Spinal cord (tissue), 10 donors: ENCODE results near the gene MBD4. TPM values are rescaled to one million over a fixed set of nuclear protein-coding genes. Genes with fewer than 3 reads are reported as not detected.
A peak's percentile ranks its signal among the peaks of the same experiment; 100 is the strongest.

Experiments used
- DNase-seq, 6 donors: peaks; one replicate each; pipeline versions ENCODE4 v3.0.0 to v3.0.0-alpha.2; 2013 to 2015; ENCODE audit warnings: low spot score in 6 of 6, low read depth in 4 of 6
- H3K27ac ChIP-seq: one replicate; pipeline ENCODE4 v1.5.1; 2013; ENCODE audit warnings: low read depth, low read length, control low read depth
- H3K27me3 ChIP-seq: one replicate; pipeline ENCODE4 v1.6.1; 2013; ENCODE audit warnings: low read length; ENCODE audit not compliant: control insufficient read depth, insufficient read depth
- H3K36me3 ChIP-seq: one replicate; pipeline ENCODE4 v1.6.1; 2013; ENCODE audit warnings: low read length; ENCODE audit not compliant: control insufficient read depth, insufficient read depth
- H3K4me1 ChIP-seq: one replicate; pipeline ENCODE4 v1.6.1; 2013; ENCODE audit warnings: low read length; ENCODE audit not compliant: control insufficient read depth, insufficient read depth
- H3K4me3 ChIP-seq: one replicate; pipeline ENCODE4 v1.5.1; 2013; ENCODE audit warnings: low read depth, low read length, control low read depth
- H3K9me3 ChIP-seq: one replicate; pipeline ENCODE4 v1.6.1; 2013; ENCODE audit warnings: low read length; ENCODE audit not compliant: control insufficient read depth, insufficient read depth
- WGBS: methylation state at CpG from one replicate; pipeline ENCODE4 v1.1.5; 2013; ENCODE audit warnings: missing lambda C conversion rate; ENCODE audit not compliant: insufficient coverage; 5-methylcytosine and 5-hydroxymethylcytosine counted together
- polyA plus RNA-seq, 2 donors: library from polyadenylated mRNA; unstranded; fragments of 120-200 nt; gene quantifications; one replicate each; pipeline ENCODE4 v1.2.1, GENCODE V29; 2013; ENCODE audit not compliant: insufficient read length in 2 of 2
- small RNA-seq: library from RNA; depleted of rRNA; stranded (forward); fragments of <200 nt; gene quantifications from one replicate; pipeline ENCODE3, GENCODE V24; 2014; ENCODE audit warnings: low replicate concordance
- total RNA-seq, 2 donors: library from RNA; depleted of rRNA in 1 of 2; stranded (reverse); fragments of 120-200 nt in 1 of 2; fragments of >200 nt in 1 of 2; gene quantifications; one replicate each; pipeline versions ENCODE4 v1.2.3 to v1.2.4, GENCODE V29; 2013 to 2014
- donor health status: healthy.

Gene MBD4
- total and polyA plus RNA-seq, 4 donors: 25.1 to 35.2 (median 31.2) TPM

GRCh38 chr3:129382366-129382765 is 57.4 kb downstream of the MBD4 start:
- 100% methylated on average over 1 of the region's 2 CpGs for WGBS
- peaks cover 29% of the 10 kb centered on the region for H3K36me3 ChIP-seq
- DNase-seq: no peak
- H3K9me3 ChIP-seq: no peaks in the 10 kb centered on the region
- no peak overlapping the region for H3K4me3 ChIP-seq
- no peaks in the 10 kb centered on the region for H3K27me3 ChIP-seq
- no peak overlapping the region for H3K27ac ChIP-seq
- H3K4me1 ChIP-seq: peaks cover 4% of the 10 kb centered on the region

Small RNA genes within 50 kb of the gene (small RNA-seq; reads per million reads assigned to genes)
- 7.1 reads per million, percentile 95 among the genes with 10 or more reads in this experiment for gene SNORA7B

Other genes starting within 250 kb of the MBD4 start
- gene COPG1, start 190.3 kb downstream of the MBD4 start, total RNA-seq: 100 to 1,000 TPM; 117 to 156 TPM
- gene COPG1, start 190.3 kb downstream of the MBD4 start, polyA plus RNA-seq: 100 to 1,000 TPM; 126 to 135 TPM
- gene HMCES, start 161.1 kb downstream of the MBD4 start, total RNA-seq: 10 to 100 TPM; 23.6 to 26.5 TPM
- 10 to 100 TPM; 45.2 to 52.7 TPM for gene HMCES, start 161.1 kb downstream of the MBD4 start, polyA plus RNA-seq
- 1 to 10 TPM in 1 of 2 donors, under 1 TPM in 1; 0.50 to 4.9 TPM for gene EFCAB12, start 11.3 kb downstream of the MBD4 start, total RNA-seq
- 1 to 10 TPM; 6.8 to 7.9 TPM for gene EFCAB12, start 11.3 kb downstream of the MBD4 start, polyA plus RNA-seq
- 10 to 100 TPM; 26.5 to 44.0 TPM for gene IFT122, start 276 bp upstream of the MBD4 start, total RNA-seq
- 10 to 100 TPM; 34.5 to 38.8 TPM for gene IFT122, start 276 bp upstream of the MBD4 start, polyA plus RNA-seq
- under 1 TPM in 1 of 2 donors, not detected in 1; 0.06 TPM for gene RHO, start 88.7 kb upstream of the MBD4 start, total RNA-seq
- not detected for gene RHO, start 88.7 kb upstream of the MBD4 start, polyA plus RNA-seq
- not detected for gene H1-8, start 103.2 kb upstream of the MBD4 start, total RNA-seq
- gene H1-8, start 103.2 kb upstream of the MBD4 start, polyA plus RNA-seq: not detected
- 100 to 1,000 TPM in 1 of 2 donors, 10 to 100 TPM in 1; 59.0 to 110 TPM for gene PLXND1, start 166.7 kb upstream of the MBD4 start, total RNA-seq
- 10 to 100 TPM; 61.7 to 70.2 TPM for gene PLXND1, start 166.7 kb upstream of the MBD4 start, polyA plus RNA-seq